CD14-positive monocyte (primary cell): ENCODE data around the gene CELSR1. TPM values are rescaled to one million over a fixed set of nuclear protein-coding genes. Genes with fewer than 3 reads are reported as not detected.

Source experiments
- DNase-seq, 3 donors: peaks; one replicate each; pipeline ENCODE4 v3.0.0-alpha.2; 2011 to 2022
- H2AFZ ChIP-seq: 2 replicates; pipeline ENCODE4 v1.6.0; 2012; ENCODE audit warnings: mild to moderate bottlenecking, low read depth, low read length, inconsistent platforms; ENCODE audit not compliant: insufficient read depth, poor library complexity, severe bottlenecking
- H3K27ac ChIP-seq, 2 donors: 1 replicate in 1 of 2; 2 replicates in 1 of 2; pipeline ENCODE4 v1.5.1; 2012 to 2013; ENCODE audit warnings: low read length in 2 of 2, control low read depth in 1 of 2, inconsistent platforms in 1 of 2, low read depth in 1 of 2, mild to moderate bottlenecking in 1 of 2
- H3K27me3 ChIP-seq, 2 donors: one replicate each; pipeline versions ENCODE4 v1.6.0 to v1.6.1; 2011 to 2013; ENCODE audit warnings: low read length in 2 of 2; ENCODE audit not compliant: control insufficient read depth in 2 of 2, insufficient read depth in 2 of 2
- H3K36me3 ChIP-seq, 2 donors: replicated peaks in 1 of 2; 1 replicate in 1 of 2; 2 replicates in 1 of 2; pipeline versions ENCODE4 v1.5.1 to v1.6.1; 2012 to 2013; ENCODE audit warnings: low read length in 2 of 2, control low read depth in 1 of 2, inconsistent platforms in 1 of 2, mild to moderate bottlenecking in 1 of 2; ENCODE audit not compliant: insufficient read depth in 2 of 2, control insufficient read depth in 1 of 2
- H3K4me1 ChIP-seq, 2 donors: 1 replicate in 1 of 2; 2 replicates in 1 of 2; pipeline versions ENCODE4 v1.5.1 to v1.6.1; 2012 to 2013; ENCODE audit warnings: low read length in 2 of 2, control low read depth in 1 of 2, inconsistent platforms in 1 of 2, mild to moderate bottlenecking in 1 of 2, moderate library complexity in 1 of 2; ENCODE audit not compliant: insufficient read depth in 2 of 2, control insufficient read depth in 1 of 2
- H3K4me2 ChIP-seq: replicated peaks from 2 replicates; pipeline ENCODE3; 2012; ENCODE audit warnings: low read length, moderate library complexity, mild to moderate bottlenecking; ENCODE audit not compliant: poor library complexity, severe bottlenecking; ENCODE audit errors: extremely low read depth
- H3K4me3 ChIP-seq, 3 experiments: fragments of 200-600 bp in 1 of 3; sonication (generic) in 1 of 3; replicated peaks in 1 of 3; 1 replicate in 2 of 3; 2 replicates in 1 of 3; pipeline ENCODE4 v1.5.1; 2011 to 2013; ENCODE audit warnings: low read length in 3 of 3, mild to moderate bottlenecking in 3 of 3, control low read depth in 2 of 3, low read depth in 2 of 3, inconsistent platforms in 1 of 3, moderate library complexity in 1 of 3
- H3K79me2 ChIP-seq: 2 replicates; pipeline ENCODE4 v1.6.0; 2012; ENCODE audit warnings: mild to moderate bottlenecking, control low read depth, inconsistent platforms, low read length, moderate library complexity; ENCODE audit not compliant: insufficient read depth
- H3K9ac ChIP-seq: 2 replicates; pipeline ENCODE4 v1.6.0; 2017; ENCODE audit warnings: low read length, mild to moderate bottlenecking; ENCODE audit not compliant: insufficient read depth, poor library complexity, severe bottlenecking
- H3K9me3 ChIP-seq, 2 donors: replicated peaks in 1 of 2; 1 replicate in 1 of 2; 2 replicates in 1 of 2; pipeline versions ENCODE4 v1.5.1 to v1.6.1; 2012 to 2013; ENCODE audit warnings: low read length in 2 of 2, control low read depth in 1 of 2; ENCODE audit not compliant: control insufficient read depth in 1 of 2, insufficient read depth in 1 of 2
- H4K20me1 ChIP-seq: 2 replicates; pipeline ENCODE4 v1.6.0; 2012; ENCODE audit warnings: mild to moderate bottlenecking, low read length, control low read depth, moderate library complexity; ENCODE audit not compliant: insufficient read depth
- H3K27ac Mint-ChIP-seq, 7 donors: one replicate each; pipeline ENCODE4 v1.8.0; 2020; ENCODE audit warnings: mild to moderate bottlenecking in 7 of 7, mixed read lengths in 7 of 7, moderate library complexity in 6 of 7, inconsistent platforms in 2 of 7
- H3K27me3 Mint-ChIP-seq, 3 donors: one replicate each; pipeline ENCODE4 v1.8.0; 2021 to 2022; ENCODE audit warnings: low read depth in 3 of 3, mild to moderate bottlenecking in 3 of 3, mixed read lengths in 3 of 3, moderate library complexity in 3 of 3, inconsistent platforms in 1 of 3
- H3K36me3 Mint-ChIP-seq, 2 donors: one replicate each; pipeline ENCODE4 v1.8.0; 2020; ENCODE audit warnings: mixed read lengths in 2 of 2, inconsistent platforms in 1 of 2, mild to moderate bottlenecking in 1 of 2
- H3K4me1 Mint-ChIP-seq: one replicate; pipeline ENCODE4 v1.8.0; 2020; ENCODE audit warnings: mild to moderate bottlenecking, mixed read lengths
- H3K4me3 Mint-ChIP-seq, 2 donors: one replicate each; pipeline ENCODE4 v1.8.0; 2020; ENCODE audit warnings: mild to moderate bottlenecking in 2 of 2, mixed read lengths in 2 of 2, moderate library complexity in 1 of 2
- H3K9me3 Mint-ChIP-seq, 7 donors: one replicate each; pipeline ENCODE4 v1.8.0; 2020 to 2022; ENCODE audit warnings: mixed read lengths in 7 of 7, mild to moderate bottlenecking in 6 of 7, moderate library complexity in 6 of 7, inconsistent platforms in 2 of 7
- whole genome bisulfite sequencing: methylation state at CpG from one replicate; pipeline ENCODE4 v1.1.5; 2013; ENCODE audit warnings: missing lambda C conversion rate; ENCODE audit not compliant: insufficient coverage; 5-methylcytosine and 5-hydroxymethylcytosine counted together
- intact Hi-C, 2 donors: fragments of 100-400 bp; cut with micrococcal nuclease; formaldehyde crosslinking; loops; one replicate each; pipeline versions ENCODE4 v1.15.0 to v1.15.1; 2023
- polyA plus RNA-seq, 3 donors: library from polyadenylated mRNA; depleted of rRNA in 1 of 3; unstranded in 2 of 3; stranded (reverse) in 1 of 3; fragments of 300-500 nt in 2 of 3; fragments of >200 nt in 1 of 3; fragmentation: Illumina TruSeq in 2 of 3; gene quantifications; 1 replicate in 2 of 3; 2 replicates in 1 of 3; pipeline ENCODE4 v1.2.3, GENCODE V29; 2012 to 2021
- TF ChIP-seq, protein P1 (sequence below): fragments of 200-600 bp; IDR thresholded peaks from one replicate; pipeline ENCODE4 v1.8.0; 2022; ENCODE audit warnings: antibody characterized with exemption, mild to moderate bottlenecking

CELSR1 gene
- polyA plus RNA-seq, 3 donors: 0.16 TPM; not detected in 2

GRCh38 chr22:46450931-46451561, 86.4 kb downstream of the CELSR1 start:
- Mint-ChIP-seq H3K4me1 (no peaks in the 10 kb centered on the region), H3K27me3 (peaks cover 0 to 4% (median 4%) of the 10 kb centered on the region in 3 donors), H3K4me3 (no peak overlapping the region), H3K9me3 (no peaks in the 10 kb centered on the region), H3K36me3 (no peaks in the 10 kb centered on the region), H3K27ac (peak overlapping the region in 1 of 7 donors; percentile 36)
- H3K9me3 ChIP-seq: no peaks in the 10 kb centered on the region
- H3K36me3 ChIP-seq: no peaks in the 10 kb centered on the region
- H3K27ac ChIP-seq: no peak overlapping the region
- no peak overlapping the region for H3K4me2 ChIP-seq
- H4K20me1 ChIP-seq: no peaks in the 10 kb centered on the region
- no peaks in the 10 kb centered on the region for H3K4me1 ChIP-seq
- H3K9ac ChIP-seq: no peak overlapping the region
- H3K4me3 ChIP-seq: no peak overlapping the region
- H3K27me3 ChIP-seq: no peaks in the 10 kb centered on the region
- TF ChIP-seq, protein P1, sequence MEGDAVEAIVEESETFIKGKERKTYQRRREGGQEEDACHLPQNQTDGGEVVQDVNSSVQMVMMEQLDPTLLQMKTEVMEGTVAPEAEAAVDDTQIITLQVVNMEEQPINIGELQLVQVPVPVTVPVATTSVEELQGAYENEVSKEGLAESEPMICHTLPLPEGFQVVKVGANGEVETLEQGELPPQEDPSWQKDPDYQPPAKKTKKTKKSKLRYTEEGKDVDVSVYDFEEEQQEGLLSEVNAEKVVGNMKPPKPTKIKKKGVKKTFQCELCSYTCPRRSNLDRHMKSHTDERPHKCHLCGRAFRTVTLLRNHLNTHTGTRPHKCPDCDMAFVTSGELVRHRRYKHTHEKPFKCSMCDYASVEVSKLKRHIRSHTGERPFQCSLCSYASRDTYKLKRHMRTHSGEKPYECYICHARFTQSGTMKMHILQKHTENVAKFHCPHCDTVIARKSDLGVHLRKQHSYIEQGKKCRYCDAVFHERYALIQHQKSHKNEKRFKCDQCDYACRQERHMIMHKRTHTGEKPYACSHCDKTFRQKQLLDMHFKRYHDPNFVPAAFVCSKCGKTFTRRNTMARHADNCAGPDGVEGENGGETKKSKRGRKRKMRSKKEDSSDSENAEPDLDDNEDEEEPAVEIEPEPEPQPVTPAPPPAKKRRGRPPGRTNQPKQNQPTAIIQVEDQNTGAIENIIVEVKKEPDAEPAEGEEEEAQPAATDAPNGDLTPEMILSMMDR: no peak
- no peaks in the 10 kb centered on the region for H3K79me2 ChIP-seq
- H2AFZ ChIP-seq: no peak overlapping the region
- 97% methylated on average over 9 of the region's 15 CpGs for WGBS
- no peak for DNase-seq
- intact Hi-C loops: no loop called here

- Mint-ChIP-seq H3K9me3 (no peaks in the 10 kb centered on the region), H3K4me3 (no peak overlapping the region), H3K27me3 (peaks cover 0 to 4% (median 4%) of the 10 kb centered on the region in 3 donors), H3K36me3 (no peaks in the 10 kb centered on the region), H3K4me1 (no peaks in the 10 kb centered on the region), H3K27ac (no peak overlapping the region)
- Histone ChIP-seq H4K20me1 (no peaks in the 10 kb centered on the region), H3K4me1 (no peaks in the 10 kb centered on the region), H3K27me3 (no peaks in the 10 kb centered on the region), H3K4me2 (no peak overlapping the region), H3K27ac (no peak overlapping the region), H3K9ac (no peak overlapping the region), H3K36me3 (no peaks in the 10 kb centered on the region), H2AFZ (no peak overlapping the region), H3K79me2 (no peaks in the 10 kb centered on the region), H3K4me3 (no peak overlapping the region), H3K9me3 (no peaks in the 10 kb centered on the region)
- DNase-seq: no peak
- TF ChIP-seq, protein P1: no peak
- 92% methylated on average over 15 of the region's 16 CpGs for WGBS
- intact Hi-C loops: no loop called here
Measured at GRCh38 chr22:46449974-46450745, 87.3 kb downstream of the CELSR1 start.
